GM23338 (cell line): ENCODE results near the gene BEX1. TPM values are rescaled to one million over a fixed set of nuclear protein-coding genes. Genes with fewer than 3 reads are reported as not detected.

Experiments
- ATAC-seq: fragments of 200-7000 bp; cut with Tn5 transposase; 3 replicates; pipeline ENCODE4 v1.9.1; 2020
- DNase-seq: peaks from one replicate; pipeline ENCODE4 v3.0.0-alpha.2; 2015; ENCODE audit warnings: low spot score
- H2AFZ ChIP-seq: fragments of 200-600 bp; sonication (generic); 2 replicates; pipeline ENCODE4 v1.8.0; 2016; ENCODE audit warnings: antibody characterized with exemption, mild to moderate bottlenecking, moderate library complexity
- H3F3A ChIP-seq: fragments of 200-600 bp; sonication (generic); replicated peaks from 2 replicates; pipeline ENCODE4 v1.8.0; 2017; ENCODE audit warnings: antibody characterized with exemption, mixed run types, low read depth
- H3K27ac ChIP-seq: fragments of 200-600 bp; sonication (generic); 2 replicates; pipeline ENCODE4 v1.6.1; 2016; ENCODE audit warnings: low read depth
- H3K27me3 ChIP-seq: fragments of 200-600 bp; sonication (generic); 2 replicates; pipeline ENCODE4 v1.8.0; 2016; ENCODE audit warnings: mild to moderate bottlenecking, mixed run types, moderate library complexity; ENCODE audit not compliant: insufficient read depth
- H3K36me3 ChIP-seq: fragments of 200-600 bp; sonication (generic); 2 replicates; pipeline ENCODE4 v1.8.0; 2016; ENCODE audit warnings: mild to moderate bottlenecking; ENCODE audit not compliant: insufficient read depth
- H3K4me1 ChIP-seq: fragments of 200-600 bp; sonication (generic); 2 replicates; pipeline ENCODE4 v1.8.0; 2016; ENCODE audit warnings: mild to moderate bottlenecking, moderate library complexity; ENCODE audit not compliant: insufficient read depth
- H3K4me2 ChIP-seq: fragments of 200-600 bp; sonication (generic); 2 replicates; pipeline ENCODE4 v1.7.1; 2017; ENCODE audit warnings: mixed run types
- H3K4me3 ChIP-seq: fragments of 200-600 bp; sonication (generic); 2 replicates; pipeline ENCODE4 v1.6.1; 2016; ENCODE audit warnings: mixed run types
- H3K79me2 ChIP-seq: fragments of 200-600 bp; sonication (generic); replicated peaks from 2 replicates; pipeline ENCODE4 v1.8.0; 2017; ENCODE audit warnings: mild to moderate bottlenecking; ENCODE audit not compliant: insufficient read depth
- H3K9me2 ChIP-seq: fragments of 200-600 bp; sonication (generic); 2 replicates; pipeline ENCODE4 v1.8.0; 2017; ENCODE audit not compliant: insufficient read depth
- H4K20me1 ChIP-seq: fragments of 200-600 bp; sonication (generic); replicated peaks from 2 replicates; pipeline ENCODE4 v1.8.0; 2017; ENCODE audit warnings: mild to moderate bottlenecking; ENCODE audit not compliant: insufficient read depth
- H3K27ac Mint-ChIP-seq: 2 replicates; pipeline ENCODE4 v1.8.0; 2020; ENCODE audit warnings: inconsistent platforms, mild to moderate bottlenecking, moderate library complexity, mixed read lengths
- H3K27me3 Mint-ChIP-seq: 3 replicates; pipeline ENCODE4 v1.8.0; 2022; ENCODE audit warnings: low read depth, mild to moderate bottlenecking, moderate library complexity, mixed read lengths, inconsistent platforms; ENCODE audit not compliant: insufficient read depth, poor library complexity
- H3K36me3 Mint-ChIP-seq: 3 replicates; pipeline ENCODE4 v1.8.0; 2021; ENCODE audit warnings: low read depth, mild to moderate bottlenecking, inconsistent platforms, moderate library complexity, mixed read lengths
- H3K4me1 Mint-ChIP-seq: 3 replicates; pipeline ENCODE4 v1.8.0; 2020; ENCODE audit warnings: mild to moderate bottlenecking, inconsistent platforms, mixed read lengths
- H3K4me3 Mint-ChIP-seq: 3 replicates; pipeline ENCODE4 v1.8.0; 2021; ENCODE audit warnings: moderate library complexity, mild to moderate bottlenecking, inconsistent platforms, mixed read lengths
- H3K9me3 Mint-ChIP-seq: 3 replicates; pipeline ENCODE4 v1.8.0; 2020; ENCODE audit warnings: moderate library complexity, mild to moderate bottlenecking, inconsistent platforms, mixed read lengths
- CREB1 ChIP-seq: fragments of 250-450 bp; sonication (Bioruptor Pico); IDR thresholded peaks from 2 replicates; pipeline ENCODE4 v1.5.0; 2020; ENCODE audit warnings: low read depth, mild to moderate bottlenecking, moderate library complexity
- EZH2 ChIP-seq: fragments of 200-600 bp; sonication (generic); IDR thresholded peaks from one replicate; pipeline ENCODE4 v1.8.0; 2017; ENCODE audit warnings: antibody characterized with exemption, mild to moderate bottlenecking, low read depth; ENCODE audit not compliant: unreplicated experiment
- EZH2phosphoT487 ChIP-seq: fragments of 200-600 bp; sonication (generic); IDR thresholded peaks from one replicate; pipeline ENCODE4 v1.8.1; 2018; ENCODE audit warnings: antibody characterized with exemption; ENCODE audit not compliant: unreplicated experiment
- JUNB ChIP-seq: IDR thresholded peaks from one replicate; pipeline ENCODE4 v1.6.1; 2016; ENCODE audit warnings: antibody characterized with exemption; ENCODE audit not compliant: unreplicated experiment
- NANOG ChIP-seq: IDR thresholded peaks from 2 replicates; pipeline ENCODE4 v1.6.1; 2016; ENCODE audit warnings: antibody characterized with exemption, borderline replicate concordance
- POLR2AphosphoS5 ChIP-seq: IDR thresholded peaks from 2 replicates; pipeline ENCODE4 v1.6.1; 2016; ENCODE audit warnings: antibody characterized with exemption, low read depth
- STAT1 ChIP-seq: IDR thresholded peaks from one replicate; pipeline ENCODE4 v1.6.1; 2016; ENCODE audit warnings: antibody characterized with exemption; ENCODE audit not compliant: unreplicated experiment
- ZNF114 ChIP-seq: fragments of 250-450 bp; sonication (Bioruptor Pico); IDR thresholded peaks from 2 replicates; pipeline ENCODE4 v1.5.0; 2020; ENCODE audit warnings: mild to moderate bottlenecking, moderate library complexity
- ZNF331 ChIP-seq: fragments of 250-450 bp; sonication (Bioruptor Pico); IDR thresholded peaks from 2 replicates; pipeline ENCODE4 v1.5.0; 2020; ENCODE audit warnings: low read depth, mild to moderate bottlenecking, moderate library complexity
- polyA plus RNA-seq: library from polyadenylated mRNA; unstranded; fragments of >200 nt; fragmentation: Nextera tagmentation; extraction: Ambion mirVana; gene quantifications from 2 replicates; pipeline ENCODE4 v1.2.1, GENCODE V29; 2016
- total RNA-seq: library from RNA; depleted of rRNA; stranded (reverse); fragments of >200 nt; shearing (Covaris generic); gene quantifications from 2 replicates; pipeline ENCODE4 v1.2.3, GENCODE V29; 2014
- TF ChIP-seq, protein P1 (sequence below): IDR thresholded peaks from one replicate; pipeline ENCODE4 v1.6.1; 2018; ENCODE audit warnings: antibody characterized with exemption; ENCODE audit not compliant: unreplicated experiment
- TF ChIP-seq, protein P2 (sequence below), 2 experiments: fragments of 200-600 bp in 1 of 2; sonication (generic) in 1 of 2; conservative IDR thresholded peaks; 2 replicates each; pipeline versions ENCODE4 v1.5.1 to v1.6.1; 2016 to 2017; ENCODE audit warnings: antibody characterized with exemption in 2 of 2, low read depth in 2 of 2, mild to moderate bottlenecking in 2 of 2, moderate library complexity in 1 of 2
- TF ChIP-seq, protein P3 (sequence below): IDR thresholded peaks from 2 replicates; pipeline ENCODE4 v1.6.1; 2016; ENCODE audit warnings: antibody characterized with exemption
- TF ChIP-seq, protein P4 (sequence below): fragments of 250-450 bp; sonication (Bioruptor Pico); IDR thresholded peaks from 2 replicates; pipeline ENCODE4 v1.5.0; 2020; ENCODE audit warnings: mild to moderate bottlenecking, moderate library complexity

BEX1 gene
- total and polyA plus RNA-seq, 2 experiments from 2014 or later = 52.9 to 142 TPM

DNA sequence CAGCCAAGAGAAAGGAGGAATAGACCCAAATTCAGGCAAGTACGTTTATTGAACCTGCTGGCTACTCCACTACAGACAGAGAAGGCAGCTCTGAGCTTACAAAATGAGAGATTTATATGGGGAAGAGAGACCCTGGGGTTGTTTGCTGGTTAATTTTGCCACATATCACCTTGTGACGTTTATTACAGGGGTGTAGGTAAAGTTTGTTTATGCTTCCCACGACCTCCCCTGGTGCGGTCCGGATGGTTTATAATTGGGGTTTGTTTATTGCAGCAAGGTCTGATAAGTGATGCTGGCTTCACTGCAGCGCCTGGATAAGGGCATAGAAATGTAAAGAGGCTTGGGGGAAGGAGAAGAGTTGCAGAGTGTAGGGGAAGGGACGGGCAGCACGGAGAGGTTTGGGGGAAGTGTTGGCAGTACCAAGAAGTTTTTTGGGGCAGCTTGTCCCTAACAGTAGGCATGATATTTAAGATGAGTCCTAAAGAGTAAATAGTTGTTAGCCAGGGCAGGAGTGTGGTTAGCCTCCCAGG lies 12.6 kb downstream of the BEX1 start:
- no peak for TF ChIP-seq JUNB
- TF ChIP-seq EZH2phosphoT487 = no peak
- TF ChIP-seq STAT1 = no peak
- TF ChIP-seq, protein P1, sequence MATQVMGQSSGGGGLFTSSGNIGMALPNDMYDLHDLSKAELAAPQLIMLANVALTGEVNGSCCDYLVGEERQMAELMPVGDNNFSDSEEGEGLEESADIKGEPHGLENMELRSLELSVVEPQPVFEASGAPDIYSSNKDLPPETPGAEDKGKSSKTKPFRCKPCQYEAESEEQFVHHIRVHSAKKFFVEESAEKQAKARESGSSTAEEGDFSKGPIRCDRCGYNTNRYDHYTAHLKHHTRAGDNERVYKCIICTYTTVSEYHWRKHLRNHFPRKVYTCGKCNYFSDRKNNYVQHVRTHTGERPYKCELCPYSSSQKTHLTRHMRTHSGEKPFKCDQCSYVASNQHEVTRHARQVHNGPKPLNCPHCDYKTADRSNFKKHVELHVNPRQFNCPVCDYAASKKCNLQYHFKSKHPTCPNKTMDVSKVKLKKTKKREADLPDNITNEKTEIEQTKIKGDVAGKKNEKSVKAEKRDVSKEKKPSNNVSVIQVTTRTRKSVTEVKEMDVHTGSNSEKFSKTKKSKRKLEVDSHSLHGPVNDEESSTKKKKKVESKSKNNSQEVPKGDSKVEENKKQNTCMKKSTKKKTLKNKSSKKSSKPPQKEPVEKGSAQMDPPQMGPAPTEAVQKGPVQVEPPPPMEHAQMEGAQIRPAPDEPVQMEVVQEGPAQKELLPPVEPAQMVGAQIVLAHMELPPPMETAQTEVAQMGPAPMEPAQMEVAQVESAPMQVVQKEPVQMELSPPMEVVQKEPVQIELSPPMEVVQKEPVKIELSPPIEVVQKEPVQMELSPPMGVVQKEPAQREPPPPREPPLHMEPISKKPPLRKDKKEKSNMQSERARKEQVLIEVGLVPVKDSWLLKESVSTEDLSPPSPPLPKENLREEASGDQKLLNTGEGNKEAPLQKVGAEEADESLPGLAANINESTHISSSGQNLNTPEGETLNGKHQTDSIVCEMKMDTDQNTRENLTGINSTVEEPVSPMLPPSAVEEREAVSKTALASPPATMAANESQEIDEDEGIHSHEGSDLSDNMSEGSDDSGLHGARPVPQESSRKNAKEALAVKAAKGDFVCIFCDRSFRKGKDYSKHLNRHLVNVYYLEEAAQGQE = no peak
- no peak for TF ChIP-seq ZNF331 (CRISPR knock-in tag)
- no peak for TF ChIP-seq ZNF114
- TF ChIP-seq NANOG = no peak
- TF ChIP-seq CREB1 (CRISPR knock-in tag) = no peak
- TF ChIP-seq EZH2 = no peak
- TF ChIP-seq, protein P2, sequence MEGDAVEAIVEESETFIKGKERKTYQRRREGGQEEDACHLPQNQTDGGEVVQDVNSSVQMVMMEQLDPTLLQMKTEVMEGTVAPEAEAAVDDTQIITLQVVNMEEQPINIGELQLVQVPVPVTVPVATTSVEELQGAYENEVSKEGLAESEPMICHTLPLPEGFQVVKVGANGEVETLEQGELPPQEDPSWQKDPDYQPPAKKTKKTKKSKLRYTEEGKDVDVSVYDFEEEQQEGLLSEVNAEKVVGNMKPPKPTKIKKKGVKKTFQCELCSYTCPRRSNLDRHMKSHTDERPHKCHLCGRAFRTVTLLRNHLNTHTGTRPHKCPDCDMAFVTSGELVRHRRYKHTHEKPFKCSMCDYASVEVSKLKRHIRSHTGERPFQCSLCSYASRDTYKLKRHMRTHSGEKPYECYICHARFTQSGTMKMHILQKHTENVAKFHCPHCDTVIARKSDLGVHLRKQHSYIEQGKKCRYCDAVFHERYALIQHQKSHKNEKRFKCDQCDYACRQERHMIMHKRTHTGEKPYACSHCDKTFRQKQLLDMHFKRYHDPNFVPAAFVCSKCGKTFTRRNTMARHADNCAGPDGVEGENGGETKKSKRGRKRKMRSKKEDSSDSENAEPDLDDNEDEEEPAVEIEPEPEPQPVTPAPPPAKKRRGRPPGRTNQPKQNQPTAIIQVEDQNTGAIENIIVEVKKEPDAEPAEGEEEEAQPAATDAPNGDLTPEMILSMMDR (conservative IDR thresholded peaks at IDR 0.05; ENCODE audit: low read depth in 2 of 2) = no peak
- TF ChIP-seq, protein P3, sequence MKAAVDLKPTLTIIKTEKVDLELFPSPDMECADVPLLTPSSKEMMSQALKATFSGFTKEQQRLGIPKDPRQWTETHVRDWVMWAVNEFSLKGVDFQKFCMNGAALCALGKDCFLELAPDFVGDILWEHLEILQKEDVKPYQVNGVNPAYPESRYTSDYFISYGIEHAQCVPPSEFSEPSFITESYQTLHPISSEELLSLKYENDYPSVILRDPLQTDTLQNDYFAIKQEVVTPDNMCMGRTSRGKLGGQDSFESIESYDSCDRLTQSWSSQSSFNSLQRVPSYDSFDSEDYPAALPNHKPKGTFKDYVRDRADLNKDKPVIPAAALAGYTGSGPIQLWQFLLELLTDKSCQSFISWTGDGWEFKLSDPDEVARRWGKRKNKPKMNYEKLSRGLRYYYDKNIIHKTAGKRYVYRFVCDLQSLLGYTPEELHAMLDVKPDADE = no peak
- TF ChIP-seq POLR2AphosphoS5 = no peak
- TF ChIP-seq, protein P4, sequence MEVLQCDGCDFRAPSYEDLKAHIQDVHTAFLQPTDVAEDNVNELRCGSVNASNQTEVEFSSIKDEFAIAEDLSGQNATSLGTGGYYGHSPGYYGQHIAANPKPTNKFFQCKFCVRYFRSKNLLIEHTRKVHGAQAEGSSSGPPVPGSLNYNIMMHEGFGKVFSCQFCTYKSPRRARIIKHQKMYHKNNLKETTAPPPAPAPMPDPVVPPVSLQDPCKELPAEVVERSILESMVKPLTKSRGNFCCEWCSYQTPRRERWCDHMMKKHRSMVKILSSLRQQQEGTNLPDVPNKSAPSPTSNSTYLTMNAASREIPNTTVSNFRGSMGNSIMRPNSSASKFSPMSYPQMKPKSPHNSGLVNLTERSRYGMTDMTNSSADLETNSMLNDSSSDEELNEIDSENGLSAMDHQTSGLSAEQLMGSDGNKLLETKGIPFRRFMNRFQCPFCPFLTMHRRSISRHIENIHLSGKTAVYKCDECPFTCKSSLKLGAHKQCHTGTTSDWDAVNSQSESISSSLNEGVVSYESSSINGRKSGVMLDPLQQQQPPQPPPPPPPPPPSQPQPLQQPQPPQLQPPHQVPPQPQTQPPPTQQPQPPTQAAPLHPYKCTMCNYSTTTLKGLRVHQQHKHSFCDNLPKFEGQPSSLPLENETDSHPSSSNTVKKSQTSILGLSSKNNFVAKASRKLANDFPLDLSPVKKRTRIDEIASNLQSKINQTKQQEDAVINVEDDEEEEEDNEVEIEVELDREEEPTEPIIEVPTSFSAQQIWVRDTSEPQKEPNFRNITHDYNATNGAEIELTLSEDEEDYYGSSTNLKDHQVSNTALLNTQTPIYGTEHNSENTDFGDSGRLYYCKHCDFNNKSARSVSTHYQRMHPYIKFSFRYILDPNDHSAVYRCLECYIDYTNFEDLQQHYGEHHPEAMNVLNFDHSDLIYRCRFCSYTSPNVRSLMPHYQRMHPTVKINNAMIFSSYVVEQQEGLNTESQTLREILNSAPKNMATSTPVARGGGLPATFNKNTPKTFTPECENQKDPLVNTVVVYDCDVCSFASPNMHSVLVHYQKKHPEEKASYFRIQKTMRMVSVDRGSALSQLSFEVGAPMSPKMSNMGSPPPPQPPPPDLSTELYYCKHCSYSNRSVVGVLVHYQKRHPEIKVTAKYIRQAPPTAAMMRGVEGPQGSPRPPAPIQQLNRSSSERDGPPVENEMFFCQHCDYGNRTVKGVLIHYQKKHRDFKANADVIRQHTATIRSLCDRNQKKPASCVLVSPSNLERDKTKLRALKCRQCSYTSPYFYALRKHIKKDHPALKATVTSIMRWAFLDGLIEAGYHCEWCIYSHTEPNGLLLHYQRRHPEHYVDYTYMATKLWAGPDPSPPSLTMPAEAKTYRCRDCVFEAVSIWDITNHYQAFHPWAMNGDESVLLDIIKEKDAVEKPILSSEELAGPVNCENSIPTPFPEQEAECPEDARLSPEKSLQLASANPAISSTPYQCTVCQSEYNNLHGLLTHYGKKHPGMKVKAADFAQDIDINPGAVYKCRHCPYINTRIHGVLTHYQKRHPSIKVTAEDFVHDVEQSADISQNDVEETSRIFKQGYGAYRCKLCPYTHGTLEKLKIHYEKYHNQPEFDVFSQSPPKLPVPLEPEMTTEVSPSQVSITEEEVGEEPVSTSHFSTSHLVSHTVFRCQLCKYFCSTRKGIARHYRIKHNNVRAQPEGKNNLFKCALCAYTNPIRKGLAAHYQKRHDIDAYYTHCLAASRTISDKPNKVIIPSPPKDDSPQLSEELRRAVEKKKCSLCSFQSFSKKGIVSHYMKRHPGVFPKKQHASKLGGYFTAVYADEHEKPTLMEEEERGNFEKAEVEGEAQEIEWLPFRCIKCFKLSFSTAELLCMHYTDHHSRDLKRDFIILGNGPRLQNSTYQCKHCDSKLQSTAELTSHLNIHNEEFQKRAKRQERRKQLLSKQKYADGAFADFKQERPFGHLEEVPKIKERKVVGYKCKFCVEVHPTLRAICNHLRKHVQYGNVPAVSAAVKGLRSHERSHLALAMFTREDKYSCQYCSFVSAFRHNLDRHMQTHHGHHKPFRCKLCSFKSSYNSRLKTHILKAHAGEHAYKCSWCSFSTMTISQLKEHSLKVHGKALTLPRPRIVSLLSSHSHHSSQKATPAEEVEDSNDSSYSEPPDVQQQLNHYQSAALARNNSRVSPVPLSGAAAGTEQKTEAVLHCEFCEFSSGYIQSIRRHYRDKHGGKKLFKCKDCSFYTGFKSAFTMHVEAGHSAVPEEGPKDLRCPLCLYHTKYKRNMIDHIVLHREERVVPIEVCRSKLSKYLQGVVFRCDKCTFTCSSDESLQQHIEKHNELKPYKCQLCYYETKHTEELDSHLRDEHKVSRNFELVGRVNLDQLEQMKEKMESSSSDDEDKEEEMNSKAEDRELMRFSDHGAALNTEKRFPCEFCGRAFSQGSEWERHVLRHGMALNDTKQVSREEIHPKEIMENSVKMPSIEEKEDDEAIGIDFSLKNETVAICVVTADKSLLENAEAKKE (CRISPR knock-in tag) = no peak
- H3K27ac Mint-ChIP-seq = no peak overlapping the region
- H3K4me3 ChIP-seq = 0 out of 2 replicates have a peak overlapping the region, but pooled peaks have one; percentile 17
- no peaks in the 10 kb centered on the region for H3K36me3 Mint-ChIP-seq
- no peaks in the 10 kb centered on the region for H3K4me1 ChIP-seq
- peak overlapping the region; percentile 72; the same call in 1 of the 2 replicates for H2AFZ ChIP-seq
- no peaks in the 10 kb centered on the region for H3K9me2 ChIP-seq
- peak overlapping the region; percentile 41; the same call in 1 of the 2 replicates for H3K4me2 ChIP-seq
- H3K4me1 Mint-ChIP-seq = peaks cover 11% of the 10 kb centered on the region; the same call in 2 of the 3 replicates
- peak; percentile 78 for ATAC-seq
- H3F3A ChIP-seq = no peaks in the 10 kb centered on the region
- no peak overlapping the region for H3K27ac ChIP-seq
- no peaks in the 10 kb centered on the region for H4K20me1 ChIP-seq
- H3K79me2 ChIP-seq = no peaks in the 10 kb centered on the region
- H3K27me3 ChIP-seq = no peaks in the 10 kb centered on the region
- H3K36me3 ChIP-seq = no peaks in the 10 kb centered on the region
- H3K9me3 Mint-ChIP-seq = peaks cover 7% of the 10 kb centered on the region; the same call in 1 of the 3 replicates
- DNase-seq = no peak
- peak overlapping the region; percentile 50 for H3K4me3 Mint-ChIP-seq
- no peaks in the 10 kb centered on the region for H3K27me3 Mint-ChIP-seq
